NB4 (cell line): ENCODE data around the gene CELF1.

Source experiments
- CTCF ChIP-seq: IDR thresholded peaks from one replicate; pipeline ENCODE4 v1.5.1; 2012; ENCODE audit warnings: low read depth, low read length
- POLR2A ChIP-seq: IDR thresholded peaks from 2 replicates; pipeline ENCODE4 v1.6.1; 2011; ENCODE audit warnings: mild to moderate bottlenecking; ENCODE audit not compliant: insufficient read length; ENCODE audit errors: extremely low read depth

GRCh38 chr11:47477323-47477722 lies 75.6 kb downstream of the CELF1 start:
- TF ChIP-seq POLR2A: no peak
- TF ChIP-seq CTCF: no peak
